Suprapubic skin (tissue), 4 donors: ENCODE data around the gene RDH14.

Source experiments
- POLR2A ChIP-seq, 2 donors: fragments of 450-650 bp; IDR thresholded peaks; one replicate each; pipeline ENCODE4 v1.6.1; 2017; ENCODE audit warnings: antibody characterized with exemption in 2 of 2, mild to moderate bottlenecking in 2 of 2, moderate library complexity in 2 of 2
- POLR2AphosphoS5 ChIP-seq, 3 donors: sonication (generic); formaldehyde crosslinking; IDR thresholded peaks; one replicate each; pipeline ENCODE4 v1.6.1; 2017; ENCODE audit warnings: antibody characterized with exemption in 3 of 3
- TF ChIP-seq, protein P1 (sequence below), 2 donors: fragments of 200-600 bp in 1 of 2; fragments of 450-650 bp in 1 of 2; sonication (generic) in 1 of 2; IDR thresholded peaks; one replicate each; pipeline ENCODE4 v1.5.1; 2016 to 2019; ENCODE audit warnings: antibody characterized with exemption in 2 of 2, mild to moderate bottlenecking in 1 of 2, moderate library complexity in 1 of 2

DNA sequence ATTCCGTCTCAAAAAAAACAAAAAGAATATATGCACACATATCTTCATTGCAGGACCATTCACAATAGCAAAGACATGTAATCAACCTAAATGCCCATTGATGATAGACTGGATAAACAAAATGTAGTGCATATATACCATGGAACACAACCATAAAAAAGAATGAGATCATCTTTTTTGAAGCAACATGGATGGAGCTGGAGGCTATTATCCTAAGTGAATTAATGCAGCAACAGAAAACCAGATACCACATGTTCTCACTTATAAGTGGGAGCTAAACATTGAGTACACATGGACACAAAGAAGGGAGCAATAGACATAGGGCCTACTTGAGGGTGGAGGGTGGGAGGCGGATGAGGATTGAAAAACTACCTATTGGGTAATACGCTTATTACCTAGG is 20.2 kb upstream of the RDH14 start:
- no peak for TF ChIP-seq POLR2A (IDR thresholded peaks at IDR 0.05)
- TF ChIP-seq, protein P1, sequence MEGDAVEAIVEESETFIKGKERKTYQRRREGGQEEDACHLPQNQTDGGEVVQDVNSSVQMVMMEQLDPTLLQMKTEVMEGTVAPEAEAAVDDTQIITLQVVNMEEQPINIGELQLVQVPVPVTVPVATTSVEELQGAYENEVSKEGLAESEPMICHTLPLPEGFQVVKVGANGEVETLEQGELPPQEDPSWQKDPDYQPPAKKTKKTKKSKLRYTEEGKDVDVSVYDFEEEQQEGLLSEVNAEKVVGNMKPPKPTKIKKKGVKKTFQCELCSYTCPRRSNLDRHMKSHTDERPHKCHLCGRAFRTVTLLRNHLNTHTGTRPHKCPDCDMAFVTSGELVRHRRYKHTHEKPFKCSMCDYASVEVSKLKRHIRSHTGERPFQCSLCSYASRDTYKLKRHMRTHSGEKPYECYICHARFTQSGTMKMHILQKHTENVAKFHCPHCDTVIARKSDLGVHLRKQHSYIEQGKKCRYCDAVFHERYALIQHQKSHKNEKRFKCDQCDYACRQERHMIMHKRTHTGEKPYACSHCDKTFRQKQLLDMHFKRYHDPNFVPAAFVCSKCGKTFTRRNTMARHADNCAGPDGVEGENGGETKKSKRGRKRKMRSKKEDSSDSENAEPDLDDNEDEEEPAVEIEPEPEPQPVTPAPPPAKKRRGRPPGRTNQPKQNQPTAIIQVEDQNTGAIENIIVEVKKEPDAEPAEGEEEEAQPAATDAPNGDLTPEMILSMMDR (IDR thresholded peaks at IDR 0.05): no peak
- TF ChIP-seq POLR2AphosphoS5 (IDR thresholded peaks at IDR 0.05): no peak
